OCI-LY7 (cell line): Measurements from ENCODE around the gene GIMAP8.

Source experiments
- CTCF ChIP-seq: fragments of 200-600 bp; sonication (generic); conservative IDR thresholded peaks from 2 replicates; pipeline ENCODE4 v1.5.1; 2014; ENCODE audit warnings: mild to moderate bottlenecking, antibody characterized with exemption, low read length, moderate library complexity, mixed read lengths
- EZH2phosphoT487 ChIP-seq: fragments of 200-600 bp; sonication (generic); IDR thresholded peaks from 2 replicates; pipeline ENCODE4 v1.6.1; 2018; ENCODE audit warnings: low read depth, borderline replicate concordance, mild to moderate bottlenecking, mixed run types, antibody characterized with exemption, low read length, moderate library complexity, mixed read lengths

DNA sequence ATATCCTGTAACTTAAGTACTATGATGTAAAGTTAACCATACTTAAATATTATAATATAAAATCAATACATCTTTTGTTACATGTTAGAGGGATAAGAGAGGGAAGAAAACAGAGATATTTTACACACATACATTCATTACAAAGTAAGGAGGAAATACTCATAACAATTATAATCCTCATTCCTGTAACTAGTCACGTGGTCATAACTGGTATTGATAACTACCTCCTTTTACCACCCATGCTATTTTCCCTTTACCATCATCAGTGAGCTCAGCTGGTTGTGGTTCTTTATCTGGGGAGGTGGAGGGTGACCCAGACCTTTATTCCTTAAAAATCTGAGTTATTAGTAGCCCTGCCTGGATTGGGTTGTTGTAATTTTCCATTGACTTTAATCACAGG lies 8.3 kb downstream of the GIMAP8 start:
- TF ChIP-seq CTCF (no peak), EZH2phosphoT487 (no peak)
